Fibroblast of upper back skin (primary cell): Measurements from ENCODE around the gene KANSL2.
"Not testable (repeated sequence)": the region's sequence is repeated elsewhere in the genome, so short reads cannot be mapped to it uniquely, and the experiment has no call there.

Source experiments
- DNase-seq: peaks from one replicate; pipeline ENCODE4 v3.0.0-alpha.2; 2013

The KANSL2 gene

DNA sequence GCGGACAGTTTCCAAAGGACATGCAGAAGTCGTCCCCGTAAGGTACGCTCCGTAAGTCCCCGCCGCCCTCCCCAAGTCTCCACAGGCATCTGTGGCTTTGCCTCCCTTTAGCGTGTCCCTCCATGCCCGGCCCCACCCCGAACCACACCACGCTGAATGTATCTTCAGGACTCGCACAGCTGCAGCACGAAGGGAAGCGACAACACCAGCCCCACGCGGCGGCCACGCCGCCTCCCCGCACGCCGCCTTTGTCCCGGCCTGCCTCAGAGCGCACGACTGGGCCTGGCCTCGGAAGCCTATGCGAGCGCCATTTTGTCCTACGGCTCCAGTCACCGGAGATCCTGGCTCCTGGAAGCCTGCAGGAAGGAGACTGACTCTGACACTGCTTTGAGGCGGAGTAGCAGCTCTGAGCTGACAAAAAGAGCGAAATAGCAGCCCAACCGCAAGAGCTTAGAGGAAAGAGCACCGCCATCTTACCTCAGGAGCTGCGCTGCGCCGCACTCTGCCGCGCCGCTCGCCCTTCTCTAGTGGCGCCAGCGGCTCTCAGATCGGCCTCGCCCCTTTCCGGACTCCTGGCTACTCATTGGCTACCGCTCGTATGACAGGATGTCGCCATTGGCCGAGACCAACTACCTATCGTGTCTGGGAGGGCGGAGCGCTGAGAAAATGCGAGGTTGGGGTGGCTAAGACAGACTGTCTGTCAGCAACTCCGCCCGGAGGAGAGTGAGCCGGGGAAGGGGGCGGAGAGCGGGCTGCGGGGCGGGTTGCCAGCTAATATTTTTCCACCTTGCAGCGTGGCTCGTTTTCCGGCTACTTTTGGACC, at the start of gene KANSL2:
TSS of gene KANSL2 (minus strand) at position 529 of the 823 bp plus-strand sequence. CDS start 606 bp downstream, outside the sequence.
- DNase-seq = peak; percentile 99

GRCh38 chr12:48728807-48729206, 46.8 kb upstream of the KANSL2 start:
- DNase-seq = no peak

GRCh38 chr12:48720737-48721136, 38.7 kb upstream of the KANSL2 start:
- not testable (repeated sequence) for DNase-seq

- not testable (repeated sequence) for DNase-seq
Measured at GRCh38 chr12:48720171-48720570, 38.1 kb upstream of the KANSL2 start.

DNA sequence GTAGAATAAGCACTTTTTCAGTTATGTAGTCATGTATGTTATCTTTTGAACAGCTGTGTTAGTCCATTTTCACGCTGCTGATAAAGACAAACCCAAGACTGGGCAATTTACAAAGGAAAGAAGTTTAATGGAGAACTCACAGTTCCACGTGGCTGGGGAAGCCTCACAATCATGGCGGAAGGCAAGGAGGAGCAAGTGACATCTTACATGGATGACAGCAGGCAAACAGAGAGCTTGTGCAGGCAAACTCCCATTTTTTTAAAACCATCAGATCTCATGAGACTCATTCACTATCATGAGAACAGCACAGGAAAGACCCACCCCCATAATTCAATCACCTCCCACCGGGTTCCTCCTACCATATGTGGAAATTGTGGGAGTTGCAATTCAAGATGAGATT, 37.0 kb upstream of the KANSL2 start:
- not testable (repeated sequence) for DNase-seq

DNA sequence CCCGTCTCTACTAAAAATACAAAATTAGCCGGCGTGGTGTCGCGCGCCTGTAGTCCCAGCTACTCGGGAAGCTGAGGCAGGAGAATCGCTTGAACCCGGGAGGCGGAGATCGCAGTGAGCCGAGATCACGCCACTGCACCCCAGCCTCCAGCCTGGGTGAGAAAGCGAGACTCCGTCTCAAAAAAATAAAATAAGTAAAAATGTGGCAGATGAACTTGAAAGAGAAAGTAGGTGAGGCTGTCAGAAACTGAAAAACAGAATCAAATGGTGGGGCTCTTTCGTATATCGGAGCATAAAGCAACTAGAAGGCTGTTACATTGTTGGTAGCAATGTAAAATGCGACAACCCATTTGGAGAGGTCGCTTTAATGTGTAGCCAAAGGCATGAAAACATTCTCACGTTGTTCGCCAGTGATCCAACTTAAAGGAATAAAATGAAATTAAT, 35.2 kb upstream of the KANSL2 start:
- DNase-seq = no peak

DNA sequence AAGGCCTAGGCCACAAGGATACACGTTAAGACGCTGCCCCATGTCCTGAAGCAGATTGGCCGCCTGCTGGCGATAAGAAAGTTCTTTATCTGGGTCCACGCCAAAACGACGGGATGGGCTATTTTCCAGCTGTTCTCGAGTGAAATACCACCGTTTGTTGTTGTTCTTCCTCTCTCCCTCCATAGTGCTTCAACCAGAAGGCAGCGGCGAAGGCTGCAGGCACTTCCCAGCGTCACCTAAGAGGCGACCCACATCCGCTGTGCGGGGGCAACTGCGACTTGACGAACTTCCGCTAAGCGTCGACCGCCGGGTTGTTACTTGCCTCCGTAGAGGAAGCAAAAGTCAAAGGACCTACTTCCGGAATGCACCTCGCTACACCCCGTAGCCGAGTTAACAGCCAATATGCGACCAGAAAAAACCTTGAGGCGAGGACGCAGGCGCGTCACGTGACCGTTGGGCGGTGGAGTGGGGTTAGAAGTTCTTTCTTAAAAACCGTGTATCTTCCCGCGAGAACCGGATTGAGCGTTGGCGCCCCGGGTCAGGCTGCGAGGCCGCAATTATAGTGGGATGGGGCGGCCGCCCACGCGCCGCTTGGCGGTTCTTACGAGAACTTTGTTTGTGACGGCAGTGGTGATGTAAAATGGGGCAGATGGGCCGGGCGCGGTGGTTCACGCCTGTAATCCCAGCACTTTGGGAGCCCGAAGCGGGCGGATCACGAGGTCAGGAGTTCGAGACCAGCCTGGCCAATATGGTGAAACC, 34.6 kb upstream of the KANSL2 start, which contains the start of gene CCNT1:
TSS of gene CCNT1 (minus strand) at position 215 of the 759 bp plus-strand sequence. CDS start at position 183, 32 bp downstream.
- peak; percentile 100 for DNase-seq

DNA sequence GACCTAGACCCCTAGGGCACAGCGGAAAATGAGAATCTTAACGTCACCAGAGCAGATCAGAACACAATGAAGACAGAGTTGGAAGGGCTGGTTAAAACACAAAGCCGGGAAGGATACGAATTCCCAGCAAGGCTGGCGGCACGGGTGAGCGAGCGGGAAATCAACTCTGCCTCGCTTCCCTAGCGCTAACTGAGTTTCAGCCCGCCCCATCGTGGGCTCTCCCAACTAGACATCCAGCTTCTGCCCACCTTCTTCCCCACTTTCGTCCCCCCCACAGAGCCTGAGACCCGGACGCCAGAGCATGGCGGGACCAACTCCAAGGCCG, 34.1 kb upstream of the KANSL2 start:
- DNase-seq = no peak

DNA sequence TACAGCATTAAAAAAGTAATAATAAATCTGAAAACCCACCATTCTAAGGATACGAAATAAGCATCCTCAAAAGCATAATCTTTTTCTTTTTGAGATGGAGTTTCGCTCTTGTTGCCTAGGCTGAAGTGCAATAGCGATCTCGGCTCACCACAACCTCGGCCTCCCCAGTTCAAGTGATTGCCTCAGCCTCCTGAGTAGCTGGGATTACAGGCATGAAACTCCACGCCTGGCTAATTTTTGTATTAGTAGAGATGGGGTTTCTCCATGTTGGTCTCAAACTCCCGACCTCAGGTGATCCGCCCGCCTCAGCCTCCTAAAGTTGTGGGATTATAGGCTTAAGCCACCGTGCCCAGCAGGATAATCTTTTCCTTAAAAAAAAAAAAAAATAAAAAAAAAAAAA, 30.2 kb upstream of the KANSL2 start:
- no peak for DNase-seq

GRCh38 chr12:48698822-48699221, 16.8 kb upstream of the KANSL2 start:
- DNase-seq = not testable (repeated sequence)

DNA sequence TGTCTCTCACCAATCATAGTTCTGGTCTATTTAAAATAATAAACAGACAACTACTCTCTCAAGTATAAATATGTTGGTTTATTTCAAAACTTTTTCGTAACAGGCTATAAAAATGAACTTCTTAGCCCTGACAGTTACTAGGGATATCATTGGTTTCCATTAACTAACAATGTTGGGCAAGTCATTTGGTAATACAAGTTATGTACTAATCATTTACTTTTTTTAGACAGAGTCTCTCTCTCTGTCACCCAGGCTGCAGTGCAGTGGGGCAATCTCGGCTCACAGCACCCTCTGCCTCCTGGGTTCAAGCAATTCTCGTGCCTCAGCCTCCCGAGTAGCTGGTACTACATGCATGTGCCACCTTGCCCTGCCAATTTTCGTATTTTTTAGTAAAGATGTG, 14.6 kb upstream of the KANSL2 start:
- no peak for DNase-seq

- DNase-seq = no peak
Measured at GRCh38 chr12:48695859-48696258, 13.8 kb upstream of the KANSL2 start.

- no peak for DNase-seq
Measured at GRCh38 chr12:48694038-48694437, 12.0 kb upstream of the KANSL2 start.

- no peak for DNase-seq
Measured at GRCh38 chr12:48693572-48693971, 11.5 kb upstream of the KANSL2 start.

DNA sequence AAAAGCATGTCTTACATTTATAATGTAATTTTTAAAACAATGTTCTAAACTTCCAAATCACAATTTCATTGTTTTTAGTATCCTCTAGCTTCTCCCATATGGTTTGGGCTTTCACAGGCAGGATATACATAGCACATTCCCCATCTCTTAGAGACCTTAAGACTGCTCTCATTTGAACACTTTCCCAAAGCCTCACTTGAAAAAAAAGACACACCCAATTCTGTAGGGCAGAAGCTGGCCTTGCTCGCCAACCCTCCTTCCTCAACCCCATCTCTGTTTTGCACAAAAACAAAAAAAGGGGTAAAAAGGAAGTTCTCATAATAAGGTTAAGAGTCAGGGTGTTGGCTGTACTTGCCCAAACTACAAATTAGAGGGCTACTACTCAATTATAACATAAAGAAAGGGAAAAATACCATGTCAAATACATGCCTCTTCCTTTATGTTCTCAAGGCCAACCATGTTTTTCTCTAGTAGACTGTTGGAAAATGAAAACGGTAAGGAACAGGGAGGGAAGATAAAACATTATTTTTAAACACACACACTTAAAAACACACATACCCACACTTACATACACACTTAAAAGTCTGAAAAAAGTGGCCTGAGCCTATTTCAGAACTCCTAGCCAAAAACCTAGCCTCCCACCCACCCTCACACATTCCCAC, 9.9 kb upstream of the KANSL2 start:
- DNase-seq = no peak

DNA sequence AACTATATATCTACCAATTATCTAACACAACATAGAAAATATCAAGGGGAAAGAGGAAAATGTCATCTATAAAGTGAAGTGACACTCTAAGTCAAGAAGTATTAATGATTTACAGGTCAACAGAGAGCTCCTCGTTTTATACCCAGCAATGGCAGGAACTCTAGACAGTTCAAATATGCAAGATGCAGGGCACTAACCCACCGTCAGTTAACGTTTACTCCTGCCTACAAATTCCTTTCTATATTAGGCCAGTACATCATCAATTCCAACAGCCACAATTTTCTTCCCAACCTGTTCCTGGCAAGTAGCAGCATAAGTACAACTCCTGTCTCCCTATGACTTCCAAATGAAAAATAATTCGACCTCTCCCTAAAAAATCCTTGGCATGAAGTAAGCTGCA, 9.0 kb upstream of the KANSL2 start:
- no peak for DNase-seq

DNA sequence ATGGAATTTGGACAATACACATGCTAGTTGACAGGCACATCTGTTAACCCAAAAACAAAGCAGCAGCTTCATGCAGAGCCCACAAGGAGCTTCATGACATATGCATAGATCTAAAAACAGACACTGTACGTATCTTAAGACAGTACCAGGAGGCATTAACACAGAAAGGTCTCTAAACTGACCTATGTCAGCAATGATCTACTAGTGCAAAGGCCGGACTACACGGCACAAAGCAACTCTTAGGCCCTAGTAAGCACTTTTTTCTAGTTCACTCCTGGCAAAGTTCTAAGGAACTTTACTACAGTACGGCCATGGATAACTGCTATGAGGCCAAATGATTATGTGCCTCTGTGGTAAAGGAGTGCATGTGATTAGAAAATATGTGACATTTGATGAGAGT, 8.4 kb upstream of the KANSL2 start:
- no peak for DNase-seq

GRCh38 chr12:48688836-48689235, 6.8 kb upstream of the KANSL2 start:
- no peak for DNase-seq

DNA sequence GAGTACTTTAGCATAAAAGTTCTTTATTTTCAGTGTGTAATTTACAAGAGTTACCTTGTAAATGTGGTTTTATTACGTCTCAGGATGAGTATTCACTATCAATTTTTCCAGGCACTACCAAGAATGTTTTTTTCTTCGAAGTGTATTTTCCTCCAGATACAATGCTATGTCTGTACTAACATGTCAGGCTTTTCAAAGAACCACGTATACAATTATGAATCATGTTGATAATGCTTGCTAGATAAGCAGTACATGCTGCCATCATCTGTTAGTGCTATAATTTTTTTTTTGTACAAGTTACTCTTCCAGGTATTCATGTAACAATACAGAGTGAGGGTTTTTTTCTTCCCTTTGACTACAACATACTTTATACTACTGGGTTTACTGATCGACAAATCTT, 5.6 kb upstream of the KANSL2 start:
- DNase-seq = no peak

- no peak for DNase-seq
Measured at GRCh38 chr12:48686615-48687334, 4.7 kb upstream of the KANSL2 start.

- no peak for DNase-seq
Measured at GRCh38 chr12:48686037-48686595, 4.1 kb upstream of the KANSL2 start.

GRCh38 chr12:48683534-48683933, 1.5 kb upstream of the KANSL2 start:
- DNase-seq = no peak

- no peak for DNase-seq
Measured at GRCh38 chr12:48682927-48683326, 889 bp upstream of the KANSL2 start.
